GM18508 (cell line): ENCODE results near the gene GLOD4.

Experiments used
- ATAC-seq: cut with Tn5 transposase; IDR thresholded peaks from one replicate; pipeline ENCODE4 v1.9.1; 2021; ENCODE audit warnings: moderate number of reproducible peaks; ENCODE audit not compliant: insufficient read depth, unreplicated experiment

GLOD4 gene

DNA sequence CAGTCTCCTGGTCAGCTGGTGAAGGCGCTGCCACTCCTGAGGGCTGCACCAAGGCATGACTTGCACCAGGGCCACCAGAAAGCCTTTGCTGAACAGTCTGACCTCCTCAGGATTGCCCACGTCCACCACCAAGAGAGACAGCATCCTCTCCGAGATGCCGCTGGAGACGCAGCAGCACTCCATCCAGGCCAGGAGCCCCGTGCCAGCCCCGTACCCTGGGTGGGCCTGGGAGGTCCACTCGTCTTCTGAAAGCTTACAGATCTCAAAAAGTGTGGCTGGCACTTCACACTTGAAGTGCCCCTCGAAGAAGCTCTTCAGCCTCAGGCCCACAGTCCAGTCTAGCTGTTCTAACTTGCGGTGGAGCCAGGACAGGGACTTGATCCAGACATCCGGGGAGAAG lies 36.7 kb downstream of the GLOD4 start:
- no peak for ATAC-seq

DNA sequence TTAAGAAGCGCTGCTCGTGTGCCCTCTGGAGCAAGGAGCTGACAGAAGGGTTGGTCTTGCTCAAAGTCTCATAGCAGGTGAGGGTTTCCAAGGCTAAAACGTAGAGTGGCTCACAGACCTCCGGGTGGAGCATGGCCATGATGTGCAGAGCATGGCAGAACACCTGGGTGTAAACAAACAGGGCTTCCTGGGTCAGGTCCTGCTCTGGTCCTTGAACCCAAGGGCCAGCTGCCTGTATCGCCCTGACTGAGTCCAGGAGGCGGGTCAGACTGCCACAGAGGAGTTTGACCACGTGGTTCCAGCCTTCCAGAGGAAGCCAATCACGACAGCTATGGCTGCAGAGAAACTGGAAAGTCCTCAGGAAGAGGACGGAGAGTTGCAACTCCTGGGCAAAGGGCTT lies 37.1 kb downstream of the GLOD4 start:
- ATAC-seq: no peak

DNA sequence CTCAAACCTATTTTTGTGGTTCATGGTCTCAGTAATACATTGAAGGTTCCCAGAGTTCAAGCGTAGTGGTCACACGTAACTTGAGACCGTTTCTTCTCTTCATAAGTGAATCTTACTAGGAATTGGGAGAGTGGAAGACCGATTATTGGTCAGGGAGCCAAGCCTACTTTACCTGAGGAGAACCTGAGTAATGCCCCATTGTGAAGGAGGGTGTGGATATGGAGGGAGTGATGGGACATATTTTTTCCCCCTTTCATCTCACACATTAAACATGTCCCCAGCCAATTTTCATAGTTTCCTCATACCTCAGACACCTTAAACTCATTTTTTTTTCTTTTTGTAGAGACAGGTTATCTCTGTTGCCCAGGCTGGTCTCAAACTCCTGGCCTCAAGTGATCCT lies 38.9 kb downstream of the GLOD4 start:
- no peak for ATAC-seq

GRCh38 chr17:742147-742793 lies 39.8 kb downstream of the GLOD4 start:
- no peak for ATAC-seq

DNA sequence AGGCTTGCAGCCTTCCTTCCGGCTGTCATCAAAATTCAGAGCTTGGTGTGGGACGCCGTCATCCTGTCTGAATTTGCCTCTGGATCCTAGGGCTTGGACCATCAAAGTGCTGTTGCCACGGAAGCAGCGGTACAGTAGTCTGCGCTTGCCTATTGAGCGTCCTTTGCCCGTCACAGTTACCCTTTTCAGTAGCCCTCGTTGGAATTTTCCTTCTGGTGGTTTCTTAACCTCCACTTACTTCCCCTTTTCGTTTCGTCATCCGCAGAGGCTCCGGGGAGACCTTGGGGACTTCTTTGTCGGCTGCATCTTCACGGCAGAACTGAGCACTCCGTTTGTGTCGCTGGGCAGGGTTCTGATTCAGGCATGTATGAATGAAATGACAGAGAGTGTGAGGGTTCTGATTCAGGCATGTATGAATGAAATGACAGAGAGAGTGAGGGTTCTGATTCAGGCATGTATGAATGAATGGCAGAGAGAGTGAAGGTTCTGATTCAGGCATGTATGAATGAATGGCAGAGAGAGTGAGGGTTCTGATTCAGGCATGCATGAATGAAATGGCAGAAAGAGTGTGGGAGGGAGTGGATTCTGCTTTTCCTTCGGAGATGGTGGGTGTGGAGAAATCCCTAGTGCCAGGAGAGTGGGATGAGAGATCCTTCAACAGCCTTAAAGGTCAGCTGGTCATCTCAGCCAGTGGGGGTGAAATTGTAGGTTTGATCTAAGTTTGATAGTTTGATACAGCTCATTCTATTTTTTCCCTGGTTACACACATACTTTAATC lies 41.7 kb downstream of the GLOD4 start:
- no peak for ATAC-seq

- no peak for ATAC-seq
Observed at GRCh38 chr17:737561-738113, 44.4 kb downstream of the GLOD4 start.

DNA sequence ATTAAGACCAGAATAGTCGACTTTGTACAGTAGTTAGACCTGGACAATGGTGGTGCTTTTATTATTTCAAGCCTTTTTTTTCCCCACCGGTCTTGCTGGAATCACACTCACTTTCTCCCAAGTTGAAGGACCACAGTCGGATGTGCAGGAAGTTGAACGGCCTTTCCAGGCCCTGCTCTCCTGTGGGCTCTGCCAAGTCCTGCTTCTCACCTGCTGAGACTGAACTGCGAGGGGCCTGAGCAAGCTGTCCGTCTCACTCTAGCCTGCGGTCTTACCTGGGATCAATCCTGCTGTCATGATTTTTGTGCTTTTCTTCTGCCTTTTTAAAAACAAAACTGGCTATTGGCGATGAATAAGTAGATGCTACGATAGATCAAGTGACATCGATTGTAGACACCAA lies 48.3 kb downstream of the GLOD4 start:
- ATAC-seq: no peak

DNA sequence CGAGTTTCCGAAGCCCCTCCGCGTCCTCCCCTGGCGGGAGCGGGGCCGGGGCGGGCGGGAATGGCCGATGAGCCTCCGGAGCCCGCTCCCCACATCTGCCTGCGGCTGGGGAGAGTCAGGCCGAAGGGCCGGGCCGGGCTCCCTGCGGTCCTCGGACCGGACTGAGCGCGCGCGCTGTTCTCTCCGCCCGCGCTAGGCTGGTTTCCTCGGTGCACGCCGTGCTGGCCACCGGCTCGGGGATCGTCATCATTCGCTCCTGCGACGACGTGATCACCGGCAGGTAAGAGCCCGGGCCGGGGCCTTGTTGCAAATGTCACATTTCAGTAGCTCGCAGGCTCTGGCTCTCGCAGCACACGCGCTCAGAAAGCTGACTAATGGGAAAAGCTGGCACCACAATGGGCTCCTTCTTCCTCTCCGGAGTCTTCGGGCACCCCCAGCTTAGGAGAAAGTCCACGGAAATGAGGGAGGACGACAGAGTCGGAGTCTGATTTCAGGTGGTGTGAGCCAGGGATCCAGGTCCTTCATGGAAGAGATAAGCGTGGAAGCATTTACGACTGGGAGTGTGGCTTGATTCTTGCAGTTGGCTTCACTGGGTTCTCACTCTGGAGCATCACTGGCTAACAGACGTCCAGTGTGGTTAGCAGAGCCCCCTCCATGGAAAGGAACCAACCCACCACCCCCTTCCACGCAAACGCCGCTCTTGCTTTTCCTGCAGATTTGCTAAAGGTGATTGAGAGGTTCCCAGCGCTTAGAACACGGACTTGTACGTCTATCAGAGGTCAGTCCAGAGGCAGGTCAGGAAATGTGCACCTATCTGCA lies 49.0 kb downstream of the GLOD4 start:
- ATAC-seq: no peak

GRCh38 chr17:732067-732901 lies 49.8 kb downstream of the GLOD4 start, which contains the start of gene TLCD3A:
TSS of gene TLCD3A (plus strand) at chr17:732596. CDS start at chr17:732648, 52 bp downstream.
- ATAC-seq: no peak

GRCh38 chr17:731644-732066 lies 50.4 kb downstream of the GLOD4 start:
- no peak for ATAC-seq

- ATAC-seq: no peak
Observed at GRCh38 chr17:728911-729310, 53.2 kb downstream of the GLOD4 start.

DNA sequence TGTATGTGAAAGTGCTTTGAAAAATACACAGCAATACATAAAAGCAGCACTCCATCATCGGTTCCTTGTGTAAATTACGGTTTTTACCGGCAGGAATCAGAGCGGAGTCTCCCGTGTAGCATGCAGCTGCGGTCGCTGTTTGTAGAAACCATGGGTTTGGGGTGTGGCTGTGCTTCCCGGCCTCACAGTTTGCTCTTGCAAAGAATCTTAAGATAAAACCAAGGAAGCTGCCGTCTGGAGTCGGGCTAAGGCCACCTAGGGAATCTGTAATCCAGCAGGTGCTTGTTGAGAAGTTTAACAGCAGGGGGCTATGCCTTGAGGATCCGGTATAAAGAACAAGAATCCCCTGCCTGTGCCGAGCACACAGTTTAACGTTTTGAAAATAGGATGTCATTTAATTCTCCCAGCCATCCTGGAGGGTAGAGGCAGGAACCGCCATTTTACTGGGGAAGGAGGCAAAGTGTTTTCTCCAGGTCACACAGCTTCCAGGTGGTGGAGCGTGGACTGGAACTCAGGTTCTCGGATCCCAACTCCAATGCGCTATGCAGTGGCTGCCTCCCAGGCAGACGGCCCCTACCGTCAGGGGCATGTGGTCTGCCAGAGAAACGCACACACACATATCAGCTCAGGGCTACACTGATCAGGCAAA lies 55.7 kb downstream of the GLOD4 start:
- ATAC-seq: no peak

- no peak for ATAC-seq
Observed at GRCh38 chr17:725746-726145, 56.3 kb downstream of the GLOD4 start.

- no peak for ATAC-seq
Observed at GRCh38 chr17:725084-725483, 57.0 kb downstream of the GLOD4 start.

DNA sequence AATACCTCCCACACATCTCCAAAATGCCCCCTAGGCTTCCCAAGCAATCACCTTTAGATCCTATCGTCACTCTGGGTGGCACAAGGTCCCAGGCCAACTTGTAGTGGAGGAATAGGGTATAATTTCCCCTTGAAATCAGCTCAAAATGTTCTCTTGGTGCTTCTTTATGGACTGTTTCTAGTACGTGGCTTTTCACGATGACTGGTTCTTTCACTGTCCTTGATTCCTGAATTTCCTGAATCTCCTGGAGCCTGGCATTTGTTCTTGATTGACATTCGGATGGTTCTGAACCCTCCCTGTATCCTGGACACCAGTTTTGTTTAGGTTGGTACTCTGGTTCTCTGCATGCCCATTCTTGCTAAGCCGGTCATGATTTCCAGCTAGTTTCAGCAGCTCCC lies 60.5 kb downstream of the GLOD4 start:
- no peak for ATAC-seq

- ATAC-seq: no peak
Observed at GRCh38 chr17:720706-721539, 61.2 kb downstream of the GLOD4 start.

DNA sequence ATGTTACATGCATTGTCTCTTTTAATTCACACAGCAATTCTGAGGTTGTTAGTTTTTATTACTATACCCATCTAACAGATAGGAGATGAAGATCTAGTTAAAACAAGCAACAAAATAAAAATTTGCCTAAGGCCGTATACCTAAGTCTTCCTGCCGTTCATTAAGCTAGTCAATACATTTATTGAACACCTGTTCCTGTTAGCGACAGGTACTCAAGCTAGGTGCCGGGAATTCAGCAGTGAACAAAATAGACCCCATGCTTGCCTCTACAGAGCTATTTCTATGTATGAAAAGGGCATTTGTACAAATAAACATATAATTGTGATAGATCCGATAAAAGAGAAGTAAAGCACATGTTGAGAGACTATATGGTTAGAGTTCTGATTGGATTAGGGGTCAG lies 64.0 kb downstream of the GLOD4 start:
- ATAC-seq: no peak
